Neural cell (in vitro differentiated cells): Measurements from ENCODE around the gene PPP1R15B. TPM values are rescaled to one million over a fixed set of nuclear protein-coding genes. Genes with fewer than 3 reads are reported as not detected.

Experiments used
- H2AFZ ChIP-seq: fragments of 200-600, 300-800 bp; sonication (generic), shearing (Covaris generic); 2 replicates; pipeline ENCODE4 v1.6.0; 2014; ENCODE audit warnings: low read depth, mild to moderate bottlenecking, antibody characterized with exemption, low read length, moderate library complexity
- H3F3A ChIP-seq: fragments of 200-600 bp; shearing (Covaris generic); 2 replicates; pipeline ENCODE4 v1.6.1; 2016; ENCODE audit warnings: mild to moderate bottlenecking, moderate library complexity, mixed read lengths, antibody characterized with exemption, low read length; ENCODE audit not compliant: insufficient read depth, poor library complexity, severe bottlenecking
- H3K27ac ChIP-seq: fragments of 200-600, 300-800 bp; sonication (generic), shearing (Covaris generic); 2 replicates; pipeline ENCODE4 v1.5.1; 2014; ENCODE audit warnings: mild to moderate bottlenecking, low read length, moderate library complexity
- H3K27me3 ChIP-seq: fragments of 300-800, 200-600 bp; sonication (generic), shearing (Covaris generic); 2 replicates; pipeline ENCODE4 v1.6.0; 2014; ENCODE audit warnings: mild to moderate bottlenecking, low read depth, low read length, moderate library complexity; ENCODE audit not compliant: insufficient read depth
- H3K36me3 ChIP-seq: fragments of 300-800, 200-600 bp; sonication (generic), shearing (Covaris generic); 2 replicates; pipeline ENCODE4 v1.5.1; 2014; ENCODE audit warnings: mild to moderate bottlenecking, antibody characterized with exemption, low read length, moderate library complexity; ENCODE audit not compliant: insufficient read depth
- H3K4me2 ChIP-seq: fragments of 300-800, 200-600 bp; sonication (generic), shearing (Covaris generic); 2 replicates; pipeline ENCODE4 v1.6.0; 2014; ENCODE audit warnings: mild to moderate bottlenecking, low read length
- H3K4me3 ChIP-seq: fragments of 300-800, 200-600 bp; sonication (generic), shearing (Covaris generic); 2 replicates; pipeline ENCODE4 v1.5.1; 2014; ENCODE audit warnings: mild to moderate bottlenecking, low read length, moderate library complexity
- H3K79me2 ChIP-seq: fragments of 200-600 bp; shearing (Covaris generic); replicated peaks from 2 replicates; pipeline ENCODE4 v1.6.0; 2014; ENCODE audit warnings: mild to moderate bottlenecking, low read length, moderate library complexity; ENCODE audit not compliant: insufficient read depth
- H3K9ac ChIP-seq: fragments of 300-800, 200-600 bp; sonication (generic), shearing (Covaris generic); 2 replicates; pipeline ENCODE4 v1.6.1; 2016; ENCODE audit warnings: mild to moderate bottlenecking, low read length, mixed read lengths
- H3K9me2 ChIP-seq: fragments of 200-600 bp; shearing (Covaris generic); 2 replicates; pipeline ENCODE4 v1.6.1; 2016; ENCODE audit warnings: mild to moderate bottlenecking, low read length, mixed read lengths; ENCODE audit not compliant: insufficient read depth
- H3K9me3 ChIP-seq: fragments of 200-600, 300-800 bp; sonication (generic), shearing (Covaris generic); 2 replicates; pipeline ENCODE4 v1.6.1; 2016; ENCODE audit warnings: mild to moderate bottlenecking, mixed run types, low read length, moderate library complexity, mixed read lengths
- H4K20me1 ChIP-seq: fragments of 200-600 bp; shearing (Covaris generic); 2 replicates; pipeline ENCODE4 v1.6.1; 2016; ENCODE audit warnings: mild to moderate bottlenecking, mixed run types; ENCODE audit not compliant: insufficient read depth
- CTCF ChIP-seq: fragments of 450-650 bp; IDR thresholded peaks from 2 replicates; pipeline ENCODE4 v1.5.1; 2014; ENCODE audit warnings: antibody characterized with exemption, mild to moderate bottlenecking, moderate library complexity; ENCODE audit not compliant: poor library complexity, severe bottlenecking
- EP300 ChIP-seq: fragments of 450-650 bp; conservative IDR thresholded peaks from 2 replicates; pipeline ENCODE4 v1.6.1; 2014; ENCODE audit warnings: antibody characterized with exemption, mild to moderate bottlenecking, moderate library complexity; ENCODE audit not compliant: poor library complexity, severe bottlenecking
- EZH2 ChIP-seq: fragments of 200-600, 300-800 bp; shearing (Covaris generic), sonication (generic); IDR thresholded peaks from 2 replicates; pipeline ENCODE4 v1.6.1; 2014; ENCODE audit warnings: antibody characterized with exemption, low read length, borderline replicate concordance, mild to moderate bottlenecking; ENCODE audit not compliant: insufficient read depth, poor library complexity, severe bottlenecking
- MXI1 ChIP-seq: fragments of 450-650 bp; conservative IDR thresholded peaks from 2 replicates; pipeline ENCODE4 v1.6.1; 2014; ENCODE audit warnings: antibody characterized with exemption, mild to moderate bottlenecking; ENCODE audit not compliant: poor library complexity, severe bottlenecking
- POLR2AphosphoS5 ChIP-seq: IDR thresholded peaks from 2 replicates; pipeline ENCODE4 v1.6.1; 2012
- RAD21 ChIP-seq: fragments of 450-650 bp; conservative IDR thresholded peaks from 2 replicates; pipeline ENCODE4 v1.6.1; 2014; ENCODE audit warnings: antibody characterized with exemption, mild to moderate bottlenecking, moderate library complexity
- REST ChIP-seq: IDR thresholded peaks from 2 replicates; pipeline ENCODE4 v1.6.1; 2012; ENCODE audit warnings: borderline replicate concordance
- SMC3 ChIP-seq: fragments of 450-650 bp; conservative IDR thresholded peaks from 2 replicates; pipeline ENCODE4 v1.6.1; 2014; ENCODE audit warnings: antibody characterized with exemption, mild to moderate bottlenecking, moderate library complexity; ENCODE audit not compliant: poor library complexity
- TAF1 ChIP-seq: IDR thresholded peaks from 2 replicates; pipeline ENCODE4 v1.6.1; 2012; ENCODE audit warnings: low read depth
- polyA plus RNA-seq: library from polyadenylated mRNA; depleted of rRNA; stranded (reverse); fragments of >200 nt; gene quantifications from 2 replicates; pipeline ENCODE4 v1.2.3, GENCODE V29; 2014

PPP1R15B gene
- polyA plus RNA-seq, 1 donor from 2014 or later = 30.1 TPM

GRCh38 chr1:204450461-204451257 is 39.0 kb upstream of the PPP1R15B start:
- peaks cover 23% of the 10 kb centered on the region for H3K36me3 ChIP-seq

GRCh38 chr1:204449678-204450280 is 38.2 kb upstream of the PPP1R15B start:
- Histone ChIP-seq H4K20me1 (no peaks in the 10 kb centered on the region), H3K4me3 (no peak overlapping the region), H3K9ac (no peak overlapping the region), H3K36me3 (peaks cover 23% of the 10 kb centered on the region), H3K27me3 (no peaks in the 10 kb centered on the region), H3K79me2 (no peaks in the 10 kb centered on the region), H3K9me2 (no peaks in the 10 kb centered on the region), H3K27ac (no peak overlapping the region), H3K4me2 (no peak overlapping the region), H3K9me3 (no peaks in the 10 kb centered on the region), H2AFZ (no peak overlapping the region), H3F3A (no peaks in the 10 kb centered on the region)
- TF ChIP-seq TAF1 (no peak), RAD21 (no peak), MXI1 (no peak), CTCF (no peak), POLR2AphosphoS5 (no peak), SMC3 (no peak), EP300 (no peak), EZH2 (no peak)

More at GRCh38 chr1:204450461-204451257, 39.0 kb upstream of the PPP1R15B start:
- Histone ChIP-seq H3K27me3 (no peaks in the 10 kb centered on the region), H2AFZ (no peak overlapping the region), H3K9ac (no peak overlapping the region), H3F3A (no peaks in the 10 kb centered on the region), H3K4me2 (no peak overlapping the region), H4K20me1 (no peaks in the 10 kb centered on the region), H3K4me3 (no peak overlapping the region), H3K9me2 (no peaks in the 10 kb centered on the region), H3K27ac (no peak overlapping the region), H3K9me3 (no peaks in the 10 kb centered on the region), H3K79me2 (no peaks in the 10 kb centered on the region)
- TF ChIP-seq POLR2AphosphoS5 (no peak), RAD21 (no peak), MXI1 (no peak), EP300 (no peak), REST (no peak), CTCF (no peak)
